Fibroblast of mammary gland (primary cell): ENCODE data around the gene NDRG2.

Experiments
- DNase-seq: peaks from one replicate; pipeline ENCODE4 v3.0.0-alpha.2; 2010; ENCODE audit warnings: low read depth
- H3K4me3 ChIP-seq: 2 replicates; pipeline ENCODE4 v1.5.1; 2011; ENCODE audit warnings: low read depth, mild to moderate bottlenecking, low read length, moderate library complexity; ENCODE audit not compliant: control insufficient read depth
- CTCF ChIP-seq: conservative IDR thresholded peaks from 2 replicates; pipeline ENCODE4 v1.5.1; 2011; ENCODE audit warnings: low read depth, low read length, inconsistent platforms; ENCODE audit not compliant: control insufficient read depth, insufficient read depth

Gene NDRG2

GRCh38 chr14:21018781-21019180 is 6.1 kb downstream of the NDRG2 start:
- TF ChIP-seq CTCF = no peak
- no peak for DNase-seq
- no peak overlapping the region for H3K4me3 ChIP-seq

GRCh38 chr14:21018286-21018685 is 6.6 kb downstream of the NDRG2 start:
- no peak for DNase-seq
- no peak overlapping the region for H3K4me3 ChIP-seq
- TF ChIP-seq CTCF = no peak

- no peak for DNase-seq
- no peak overlapping the region for H3K4me3 ChIP-seq
- no peak for TF ChIP-seq CTCF
Observed at GRCh38 chr14:21017528-21018245, 7.2 kb downstream of the NDRG2 start.

GRCh38 chr14:21016413-21017190 is 8.3 kb downstream of the NDRG2 start:
- DNase-seq = no peak
- H3K4me3 ChIP-seq = no peak overlapping the region
- TF ChIP-seq CTCF = no peak

GRCh38 chr14:21015312-21015711 is 9.5 kb downstream of the NDRG2 start:
- no peak overlapping the region for H3K4me3 ChIP-seq
- DNase-seq = no peak
- no peak for TF ChIP-seq CTCF

- peak; percentile 86 for DNase-seq
- peak; percentile 99 for TF ChIP-seq CTCF
Observed at GRCh38 chr14:21014761-21015190, 10.1 kb downstream of the NDRG2 start.

More at GRCh38 chr14:21014761-21015190, 10.1 kb downstream of the NDRG2 start:
- no peak overlapping the region for H3K4me3 ChIP-seq
